ENCODE measurements around the gene CHML. TPM values are rescaled to one million over a fixed set of nuclear protein-coding genes. Genes with fewer than 3 reads are reported as not detected.

Gene CHML
- total RNA-seq: 7.7 and 14.2 TPM in 2 replicates

GRCh38 chr1:241640149-241640866 is at the start of gene CHML, which contains the start of gene OPN3:
Gene CHML, minus strand, starts transcription at chr1:241640369. Its CDS starts 4,603 bp downstream, at chr1:241635766.
Gene OPN3, minus strand, starts transcription at chr1:241640369. Its CDS starts 115 bp downstream, at chr1:241640254.

GRCh38 chr1:241652012-241652411 is 11.8 kb upstream of the CHML start, which contains the start of gene WDR64:
Gene WDR64, plus strand, starts transcription at chr1:241652281. Its CDS starts 204 bp downstream, at chr1:241652485.

Other genes starting within 250 kb of the CHML start
- gene FH, start 120.6 kb downstream of the CHML start, total RNA-seq: 48.4 and 49.2 TPM in 2 replicates
- gene KMO, start 108.0 kb downstream of the CHML start, total RNA-seq: 1.2 TPM in 1 of 2 replicates, not detected in the other
- gene OPN3, start within 50 bp of the CHML start, total RNA-seq: 36.0 and 39.8 TPM in 2 replicates
- gene WDR64, start 11.9 kb upstream of the CHML start, total RNA-seq: not detected in 2 replicates
- 0.64 and 1.9 TPM in 2 replicates for gene EXO1, start 207.8 kb upstream of the CHML start, total RNA-seq

All from tracheal epithelial cell (primary cell).